ENCODE measurements around the gene CST4. TPM values are rescaled to one million over a fixed set of nuclear protein-coding genes. Genes with fewer than 3 reads are reported as not detected.
"Not testable (repeated sequence)": the region's sequence is repeated elsewhere in the genome, so short reads cannot be mapped to it uniquely, and the experiment has no call there.

CST4 gene
- total RNA-seq, 4 donors from 2014 or later: 0.89 to 13.8 (median 3.0) TPM; not detected in 1

DNA sequence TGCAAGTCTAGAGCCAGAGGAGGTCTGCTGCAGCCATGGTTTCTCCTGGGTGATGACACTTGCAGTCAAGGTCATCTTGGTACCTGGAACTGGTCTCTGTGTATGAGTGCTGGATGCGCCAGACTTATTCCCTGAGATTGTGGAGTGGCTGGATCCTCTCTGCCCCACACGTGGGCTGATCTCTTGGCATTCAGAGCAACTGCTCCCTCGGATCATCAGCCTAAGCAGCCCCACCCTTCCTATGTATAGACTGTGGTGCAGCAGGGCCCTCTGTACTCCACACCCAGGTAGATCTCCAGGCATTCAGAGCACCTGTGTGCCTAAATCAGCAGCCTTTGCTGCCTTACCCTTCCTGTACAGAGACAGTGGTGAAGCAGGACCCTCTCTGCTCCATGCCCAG, 12.1 kb upstream of the CST4 start:
- intact Hi-C loops (cut with DNase I): no loop called here
- Histone ChIP-seq H3K27me3 (no peaks in the 10 kb centered on the region), H3K4me3 (replicated peaks in 1 of 3) (no peak overlapping the region), H3K9me3 (no peaks in the 10 kb centered on the region), H3K27ac (no peak overlapping the region), H3K36me3 (no peaks in the 10 kb centered on the region), H3K4me1 (no peaks in the 10 kb centered on the region)
- DNase-seq: no peak
- no peak for TF ChIP-seq CTCF (IDR thresholded peaks at IDR 0.05)
- no peak for TF ChIP-seq POLR2A (IDR thresholded peaks at IDR 0.05)
- 80 to 83% methylated on average over 2 of the region's 3 CpGs for WGBS, 2 donors

GRCh38 chr20:23697947-23698346, 9.1 kb upstream of the CST4 start:
- no peak for TF ChIP-seq CTCF (IDR thresholded peaks at IDR 0.05)
- TF ChIP-seq POLR2A (IDR thresholded peaks at IDR 0.05): no peak
- Histone ChIP-seq H3K4me3 (replicated peaks in 1 of 3) (no peak overlapping the region), H3K4me1 (no peaks in the 10 kb centered on the region), H3K36me3 (no peaks in the 10 kb centered on the region), H3K27ac (no peak overlapping the region), H3K9me3 (no peaks in the 10 kb centered on the region), H3K27me3 (no peaks in the 10 kb centered on the region)
- DNase-seq: no peak
- WGBS, 2 donors: 29 to 32% methylated on average over 1 of the region's 1 CpG
- intact Hi-C loops (cut with DNase I): no loop called here

DNA sequence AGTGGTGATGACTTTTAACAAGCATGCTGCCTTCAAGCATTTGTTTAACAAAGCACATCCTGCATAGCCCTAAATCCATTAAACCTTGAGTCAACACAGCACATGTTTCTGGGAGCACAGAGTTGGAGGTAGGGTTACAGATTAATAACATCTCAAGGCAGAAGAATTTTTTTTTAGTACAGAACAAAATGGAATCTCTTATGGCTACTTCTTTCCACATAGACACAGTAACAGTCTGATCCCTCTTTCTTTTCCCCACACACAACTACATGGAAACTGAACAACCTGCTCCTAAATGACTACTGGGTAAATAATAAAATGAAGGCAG, 6.2 kb upstream of the CST4 start:
- DNase-seq; H3K36me3 ChIP-seq; H3K27ac ChIP-seq; H3K9me3 ChIP-seq; intact Hi-C loops (cut with DNase I); H3K4me3 ChIP-seq (replicated peaks in 1 of 3); H3K4me1 ChIP-seq; H3K27me3 ChIP-seq: not testable (repeated sequence)

DNA sequence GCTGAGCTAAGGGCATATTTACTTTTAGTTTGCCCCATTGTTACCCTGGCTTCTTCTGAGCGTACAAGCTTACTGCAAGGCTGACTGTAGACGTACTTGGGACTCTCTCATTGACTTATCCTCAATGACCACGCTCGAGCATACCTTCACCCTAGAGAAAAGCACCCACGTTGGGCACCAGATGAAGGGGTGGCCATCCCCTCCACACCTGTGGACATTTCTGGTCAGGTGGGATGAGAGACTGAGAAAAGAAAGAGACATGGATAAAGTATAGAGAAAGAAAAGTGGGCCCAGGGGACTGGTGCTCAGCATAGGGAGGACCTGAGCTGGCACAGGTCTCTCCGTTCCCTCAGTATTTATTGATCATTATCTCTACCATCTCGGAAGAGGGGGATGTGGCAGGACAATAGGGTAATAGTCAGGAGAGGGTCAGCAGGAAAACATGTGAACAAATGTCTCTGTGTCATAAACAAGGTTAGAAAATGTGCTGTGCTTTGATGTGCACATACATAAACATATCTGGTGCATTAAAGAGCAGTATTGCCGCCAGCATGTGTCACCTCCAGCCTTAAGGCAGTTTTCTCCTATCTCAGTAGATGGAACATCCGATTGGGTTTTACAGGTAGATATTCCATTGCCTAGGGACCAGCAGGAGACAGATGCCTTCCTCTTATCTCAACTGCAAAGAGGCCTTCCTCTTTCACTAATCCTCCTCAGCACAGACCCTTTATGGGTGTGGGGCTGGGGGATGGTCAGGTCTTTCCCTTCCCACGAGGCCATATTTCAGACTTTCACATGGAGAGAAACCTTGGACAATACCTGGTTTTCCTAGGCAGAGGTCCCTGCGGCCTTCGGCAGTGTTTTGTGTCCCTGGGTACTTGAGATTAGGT, 5.6 kb upstream of the CST4 start:
- H3K27ac ChIP-seq; intact Hi-C loops (cut with DNase I); H3K9me3 ChIP-seq; H3K4me1 ChIP-seq; H3K36me3 ChIP-seq; H3K27me3 ChIP-seq; DNase-seq; H3K4me3 ChIP-seq (replicated peaks in 1 of 3): not testable (repeated sequence)
- WGBS, 2 donors: 66 to 70% methylated on average over 12 of the region's 12 CpGs

GRCh38 chr20:23692725-23693619, 4.1 kb upstream of the CST4 start:
- 61 to 67% methylated on average over 10 of the region's 10 CpGs for WGBS, 2 donors
- intact Hi-C loops (cut with DNase I): not testable (repeated sequence)

DNA sequence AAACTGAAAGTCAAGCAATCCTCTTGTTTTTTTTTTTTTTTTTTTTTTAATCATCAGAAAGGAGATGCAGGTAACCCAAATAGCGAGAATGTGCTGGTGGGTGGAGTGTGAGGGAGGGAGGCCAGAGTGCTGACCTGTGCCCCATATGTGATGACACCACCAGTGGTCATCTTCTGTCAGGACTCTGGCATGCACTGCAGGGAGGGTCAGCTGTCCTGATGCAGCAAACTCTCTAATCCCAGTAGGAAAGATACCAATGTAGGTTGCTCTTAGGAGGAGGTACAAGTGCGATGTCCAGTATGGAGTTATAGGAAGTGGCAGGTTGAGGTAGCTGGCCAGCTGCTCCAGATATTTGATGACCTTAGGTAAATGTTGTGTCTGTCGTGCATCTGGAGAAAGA, 2.8 kb upstream of the CST4 start:
- intact Hi-C loops (cut with DNase I): no loop called here
- Histone ChIP-seq H3K4me1 (peaks cover 4 to 19% of the 10 kb centered on the region in 2 donors), H3K36me3 (no peaks in the 10 kb centered on the region), H3K9me3 (no peaks in the 10 kb centered on the region), H3K4me3 (replicated peaks in 1 of 3) (no peak overlapping the region), H3K27ac (no peak overlapping the region), H3K27me3 (no peaks in the 10 kb centered on the region)
- 91 to 92% methylated on average over 3 of the region's 3 CpGs for WGBS, 2 donors
- no peak for DNase-seq
- TF ChIP-seq CTCF (IDR thresholded peaks at IDR 0.05): no peak
- no peak for TF ChIP-seq POLR2A (IDR thresholded peaks at IDR 0.05)

More at GRCh38 chr20:23692725-23693619, 4.1 kb upstream of the CST4 start:
- not testable (repeated sequence) for H3K4me3 ChIP-seq (replicated peaks in 1 of 3); H3K36me3 ChIP-seq; DNase-seq; H3K9me3 ChIP-seq; H3K27ac ChIP-seq; H3K27me3 ChIP-seq
- peaks cover 4 to 16% of the 10 kb centered on the region in 2 donors for H3K4me1 ChIP-seq
